HepG2 (cell line): ENCODE data around the gene C5AR2. TPM values are rescaled to one million over a fixed set of nuclear protein-coding genes. Genes with fewer than 3 reads are reported as not detected.

Source experiments
- CAMTA2 ChIP-seq: sonication (generic); formaldehyde crosslinking; IDR thresholded peaks from 2 replicates; pipeline ENCODE4 v1.4.0; 2020; ENCODE audit warnings: mild to moderate bottlenecking, missing genetic modification reagents, borderline replicate concordance
- CREM ChIP-seq, 2 experiments: sonication (generic) in 1 of 2; formaldehyde crosslinking in 1 of 2; IDR thresholded peaks; 2 replicates each; pipeline versions ENCODE4 v1.4.0 to v1.6.1; 2016 to 2020; ENCODE audit warnings: antibody characterized with exemption in 1 of 2, mild to moderate bottlenecking in 1 of 2, missing genetic modification reagents in 1 of 2
- FOXP4 ChIP-seq: sonication (generic); formaldehyde crosslinking; IDR thresholded peaks from 2 replicates; pipeline ENCODE4 v1.4.0; 2020; ENCODE audit warnings: missing genetic modification reagents
- GTF3A ChIP-seq: sonication (generic); formaldehyde crosslinking; conservative IDR thresholded peaks from 2 replicates; pipeline ENCODE4 v1.4.0; 2020; ENCODE audit warnings: mild to moderate bottlenecking, missing genetic modification reagents
- HOXA9 ChIP-seq: sonication (generic); formaldehyde crosslinking; IDR thresholded peaks from 2 replicates; pipeline ENCODE4 v1.8.1; 2022; ENCODE audit warnings: missing genetic modification reagents, mild to moderate bottlenecking, moderate library complexity, borderline replicate concordance
- JDP2 ChIP-seq: sonication (generic); formaldehyde crosslinking; IDR thresholded peaks from 2 replicates; pipeline ENCODE4 v1.8.1; 2022; ENCODE audit warnings: missing genetic modification reagents, borderline replicate concordance
- KLF9 ChIP-seq: IDR thresholded peaks from 2 replicates; pipeline ENCODE4 v1.6.1; 2016; ENCODE audit warnings: low read depth
- MATR3 ChIP-seq: sonication (generic); formaldehyde crosslinking; IDR thresholded peaks from 2 replicates; pipeline ENCODE4 v1.4.0; 2020; ENCODE audit warnings: missing genetic modification reagents
- NONO ChIP-seq, 2 experiments: fragments of 450-650 bp in 1 of 2; sonication (generic) in 1 of 2; formaldehyde crosslinking in 1 of 2; IDR thresholded peaks in 1 of 2; conservative IDR thresholded peaks in 1 of 2; 2 replicates each; pipeline versions ENCODE4 v1.6.1 to v1.8.0; 2017 to 2022; ENCODE audit warnings: mild to moderate bottlenecking in 1 of 2, missing genetic modification reagents in 1 of 2, moderate library complexity in 1 of 2
- RBM22 ChIP-seq: fragments of 200-400 bp; formaldehyde crosslinking; optimal IDR thresholded peaks from 2 replicates; pipeline ENCODE3; 2017; ENCODE audit warnings: mild to moderate bottlenecking, low read length, moderate library complexity
- RFX1 ChIP-seq: fragments of 450-650 bp; IDR thresholded peaks from 2 replicates; pipeline ENCODE4 v1.6.1; 2017
- SMARCE1 ChIP-seq: fragments of 450-650 bp; IDR thresholded peaks from 2 replicates; pipeline ENCODE4 v1.6.1; 2017; ENCODE audit warnings: borderline replicate concordance
- SP1 ChIP-seq, 2 experiments: fragments of 450-650 bp in 1 of 2; sonication (generic) in 1 of 2; formaldehyde crosslinking in 1 of 2; IDR thresholded peaks; 2 replicates each; pipeline versions ENCODE4 v1.4.0 to v1.6.1; 2016 to 2020; ENCODE audit warnings: missing genetic modification reagents in 1 of 2
- SRSF4 ChIP-seq: fragments of 200-400 bp; formaldehyde crosslinking; IDR thresholded peaks from one replicate; pipeline ENCODE4 v1.6.1; 2018; ENCODE audit warnings: mild to moderate bottlenecking, low read depth, low read length, moderate library complexity; ENCODE audit not compliant: poor library complexity, severe bottlenecking
- TBP ChIP-seq: sonication (generic); formaldehyde crosslinking; IDR thresholded peaks from 2 replicates; pipeline ENCODE4 v1.5.0; 2020; ENCODE audit warnings: missing genetic modification reagents
- ZBTB3 ChIP-seq: sonication (generic); formaldehyde crosslinking; IDR thresholded peaks from 2 replicates; pipeline ENCODE4 v1.4.0; 2020; ENCODE audit warnings: low read depth, mild to moderate bottlenecking, moderate library complexity, missing genetic modification reagents, borderline replicate concordance
- ZBTB44 ChIP-seq: sonication (generic); formaldehyde crosslinking; IDR thresholded peaks from 2 replicates; pipeline ENCODE4 v1.4.0; 2020; ENCODE audit warnings: missing genetic modification reagents
- ZBTB7A ChIP-seq: sonication (generic); formaldehyde crosslinking; IDR thresholded peaks from 2 replicates; pipeline ENCODE4 v1.8.0; 2022; ENCODE audit warnings: mild to moderate bottlenecking, missing genetic modification reagents
- ZNF432 ChIP-seq: sonication (generic); formaldehyde crosslinking; IDR thresholded peaks from 2 replicates; pipeline ENCODE4 v1.5.0; 2020; ENCODE audit warnings: missing genetic modification reagents, mild to moderate bottlenecking, borderline replicate concordance
- ZNF558 ChIP-seq: sonication (generic); formaldehyde crosslinking; IDR thresholded peaks from 2 replicates; pipeline ENCODE4 v1.9.0; 2022; ENCODE audit warnings: mild to moderate bottlenecking, missing genetic modification reagents, borderline replicate concordance
- ZNF569 ChIP-seq: sonication (generic); formaldehyde crosslinking; IDR thresholded peaks from 2 replicates; pipeline ENCODE4 v1.5.0; 2020; ENCODE audit warnings: mild to moderate bottlenecking, missing genetic modification reagents, moderate library complexity, borderline replicate concordance
- ZZZ3 ChIP-seq: sonication (generic); formaldehyde crosslinking; IDR thresholded peaks from 2 replicates; pipeline ENCODE4 v1.4.0; 2020; ENCODE audit warnings: missing genetic modification reagents, mild to moderate bottlenecking, borderline replicate concordance
- polyA plus RNA-seq, 8 experiments: library from polyadenylated mRNA; depleted of rRNA in 3 of 8; stranded (reverse) in 7 of 8; unstranded in 1 of 8; fragments of >200 nt; fragmentation: Illumina TruSeq in 4 of 8; extraction: Trizol in 4 of 8; gene quantifications; 2 replicates each; pipeline versions ENCODE4 v1.2.1 to v1.2.3, GENCODE V29; 2011 to 2016; ENCODE audit warnings: low read depth in 4 of 8, missing spikeins in 1 of 8, mixed read lengths in 1 of 8; ENCODE audit not compliant: insufficient read depth in 1 of 8
- total RNA-seq, 5 experiments: library from RNA; depleted of rRNA; stranded (reverse); fragments of >200 nt; fragmentation: Illumina TruSeq; extraction: Trizol; gene quantifications; 2 replicates each; pipeline ENCODE4 v1.2.3, GENCODE V29; 2016; ENCODE audit warnings: low read depth in 1 of 5
- TF ChIP-seq, protein P1 (sequence below): sonication (generic); formaldehyde crosslinking; IDR thresholded peaks from 2 replicates; pipeline ENCODE4 v1.4.0; 2020; ENCODE audit warnings: missing genetic modification reagents
- TF ChIP-seq, protein P2 (sequence below): sonication (generic); formaldehyde crosslinking; IDR thresholded peaks from 2 replicates; pipeline ENCODE4 v1.8.0; 2022; ENCODE audit warnings: missing genetic modification reagents, mild to moderate bottlenecking, borderline replicate concordance

The C5AR2 gene
- total and polyA plus RNA-seq, 2 of the 13 experiments (the other 11 are each of a cell fraction or from before 2014, with no cell fraction given): 0.09 to 0.24 TPM

DNA sequence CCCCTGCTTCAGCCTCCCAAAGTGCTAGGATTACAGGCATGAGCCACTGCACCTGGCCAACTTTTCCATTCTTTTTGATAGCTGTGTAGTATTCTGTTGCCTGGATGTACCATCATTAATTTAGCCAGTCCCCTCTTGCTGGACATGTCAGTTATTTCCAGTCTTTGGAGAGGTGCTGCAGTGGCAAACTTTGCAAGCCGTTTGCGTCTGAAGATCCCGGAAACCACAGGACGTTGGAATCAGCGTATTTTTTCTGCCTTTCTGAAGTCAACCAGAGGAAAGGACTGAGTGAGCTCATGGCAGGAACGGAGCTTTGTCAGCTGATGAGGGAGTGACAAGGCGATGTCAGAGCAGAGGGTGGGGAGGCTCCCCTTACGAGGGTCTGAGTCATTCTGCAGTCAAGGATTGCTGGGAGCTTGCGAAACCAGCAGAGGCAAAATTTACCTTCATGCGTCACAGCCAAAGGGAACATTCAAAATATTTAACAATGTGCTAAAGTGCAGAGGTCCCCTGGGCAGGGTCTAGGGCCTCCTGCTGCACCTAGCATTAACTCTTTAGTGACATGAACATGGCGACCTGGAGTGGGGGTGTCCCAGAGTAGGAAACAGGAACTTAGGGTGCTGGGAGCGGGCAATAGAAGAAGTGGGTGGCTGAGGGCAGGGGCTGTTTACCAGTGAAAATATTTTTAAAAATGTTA is 16.7 kb upstream of the C5AR2 start (continued):
- TF ChIP-seq, protein P1, sequence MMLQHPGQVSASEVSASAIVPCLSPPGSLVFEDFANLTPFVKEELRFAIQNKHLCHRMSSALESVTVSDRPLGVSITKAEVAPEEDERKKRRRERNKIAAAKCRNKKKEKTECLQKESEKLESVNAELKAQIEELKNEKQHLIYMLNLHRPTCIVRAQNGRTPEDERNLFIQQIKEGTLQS (CRISPR knock-in tag): peak; percentile 97
- no peak for TF ChIP-seq RFX1
- peak; percentile 92 for TF ChIP-seq CREM (IDR thresholded peaks at IDR 0.05)
- TF ChIP-seq CREM (CRISPR knock-in tag; IDR thresholded peaks at IDR 0.05): no peak
- TF ChIP-seq ZNF569 (CRISPR knock-in tag): no peak
- TF ChIP-seq JDP2 (CRISPR knock-in tag): no peak
- no peak for TF ChIP-seq MATR3 (CRISPR knock-in tag)
- TF ChIP-seq ZNF558 (CRISPR knock-in tag): no peak
- no peak for TF ChIP-seq TBP (CRISPR knock-in tag)
- no peak for TF ChIP-seq RBM22
- no peak for TF ChIP-seq SRSF4
- TF ChIP-seq NONO (IDR thresholded peaks at IDR 0.05): no peak
- TF ChIP-seq NONO (CRISPR knock-in tag; conservative IDR thresholded peaks at IDR 0.05): peak; percentile 90
- no peak for TF ChIP-seq ZNF432
- 0 out of 2 replicates have a peak, but pooled peaks have one; percentile 43 for TF ChIP-seq KLF9 (CRISPR knock-in tag)
- TF ChIP-seq CAMTA2 (CRISPR knock-in tag): no peak
- TF ChIP-seq ZBTB7A (CRISPR knock-in tag): peak; percentile 58; the same call in 1 of the 2 replicates
- no peak for TF ChIP-seq ZBTB3 (CRISPR knock-in tag)
- TF ChIP-seq HOXA9: no peak
- no peak for TF ChIP-seq GTF3A (CRISPR knock-in tag)
- no peak for TF ChIP-seq SP1 (IDR thresholded peaks at IDR 0.05)
- no peak; the same call in 1 of the 2 replicates for TF ChIP-seq SP1 (CRISPR knock-in tag; IDR thresholded peaks at IDR 0.05)
- no peak; the same call in none of the 2 replicates for TF ChIP-seq FOXP4
- no peak for TF ChIP-seq SMARCE1
- TF ChIP-seq ZBTB44 (CRISPR knock-in tag): no peak
- TF ChIP-seq, protein P2, sequence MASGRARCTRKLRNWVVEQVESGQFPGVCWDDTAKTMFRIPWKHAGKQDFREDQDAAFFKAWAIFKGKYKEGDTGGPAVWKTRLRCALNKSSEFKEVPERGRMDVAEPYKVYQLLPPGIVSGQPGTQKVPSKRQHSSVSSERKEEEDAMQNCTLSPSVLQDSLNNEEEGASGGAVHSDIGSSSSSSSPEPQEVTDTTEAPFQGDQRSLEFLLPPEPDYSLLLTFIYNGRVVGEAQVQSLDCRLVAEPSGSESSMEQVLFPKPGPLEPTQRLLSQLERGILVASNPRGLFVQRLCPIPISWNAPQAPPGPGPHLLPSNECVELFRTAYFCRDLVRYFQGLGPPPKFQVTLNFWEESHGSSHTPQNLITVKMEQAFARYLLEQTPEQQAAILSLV (CRISPR knock-in tag): 0 out of 2 replicates have a peak, but pooled peaks have one; percentile 35
- TF ChIP-seq ZZZ3: no peak
